Measurements from ENCODE around the gene ARMC5.
"Not testable (repeated sequence)": the region's sequence is repeated elsewhere in the genome, so short reads cannot be mapped to it uniquely, and the experiment has no call there.

ARMC5 gene

DNA sequence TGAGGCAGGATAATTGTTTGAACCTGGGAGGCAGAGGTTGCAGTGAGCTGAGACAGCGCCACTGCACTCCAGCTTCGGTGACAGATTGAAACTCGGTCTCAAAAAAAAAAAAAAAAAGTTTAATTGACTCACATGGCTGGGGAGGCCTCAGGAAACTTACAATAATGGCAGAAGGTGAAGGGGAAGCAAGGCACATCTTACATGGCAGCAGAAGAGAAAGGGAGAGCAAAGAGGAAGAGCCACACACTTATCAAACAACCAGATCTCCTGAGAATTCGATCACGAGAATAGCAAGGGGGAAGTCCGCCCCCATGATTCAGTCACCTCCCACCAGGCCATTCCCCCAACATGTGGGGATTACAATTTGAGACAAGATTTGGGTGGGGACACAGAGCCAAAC is 13.4 kb upstream of the ARMC5 start:
- not testable (repeated sequence) for H3K4me3 Mint-ChIP-seq; H3K9me3 Mint-ChIP-seq; H3K36me3 Mint-ChIP-seq (ENCODE audit: low read depth); H3K27ac Mint-ChIP-seq; H3K27me3 Mint-ChIP-seq (ENCODE audit: low read depth)
- H3K4me1 Mint-ChIP-seq (ENCODE audit: low read depth) = peaks cover 10% of the 10 kb centered on the region

DNA sequence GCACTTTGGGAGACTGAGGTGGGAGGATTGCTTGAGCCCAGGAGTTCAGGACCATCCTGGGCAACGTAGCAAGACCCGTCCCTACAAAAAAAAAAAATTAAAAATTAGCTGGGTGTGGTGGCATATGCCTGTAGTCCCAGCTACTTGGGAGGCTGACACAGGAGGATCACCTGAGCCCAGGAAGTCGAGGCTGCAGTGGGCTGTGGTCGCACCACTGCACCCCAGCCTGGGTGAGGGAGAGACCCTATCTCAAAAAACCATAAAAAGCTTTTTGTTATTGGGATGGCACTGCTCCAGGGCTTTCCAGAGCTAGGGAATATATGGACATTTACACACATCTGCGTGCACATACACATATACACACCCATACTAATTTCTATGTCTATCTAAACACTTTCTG is 8.1 kb upstream of the ARMC5 start:
- H3K36me3 Mint-ChIP-seq (ENCODE audit: low read depth) = peaks cover 7% of the 10 kb centered on the region
- H3K9me3 Mint-ChIP-seq = no peaks in the 10 kb centered on the region
- H3K27me3 Mint-ChIP-seq (ENCODE audit: low read depth) = no peaks in the 10 kb centered on the region
- no peak overlapping the region for H3K27ac Mint-ChIP-seq
- peaks cover 20% of the 10 kb centered on the region for H3K4me1 Mint-ChIP-seq (ENCODE audit: low read depth)
- H3K4me3 Mint-ChIP-seq = no peak overlapping the region

DNA sequence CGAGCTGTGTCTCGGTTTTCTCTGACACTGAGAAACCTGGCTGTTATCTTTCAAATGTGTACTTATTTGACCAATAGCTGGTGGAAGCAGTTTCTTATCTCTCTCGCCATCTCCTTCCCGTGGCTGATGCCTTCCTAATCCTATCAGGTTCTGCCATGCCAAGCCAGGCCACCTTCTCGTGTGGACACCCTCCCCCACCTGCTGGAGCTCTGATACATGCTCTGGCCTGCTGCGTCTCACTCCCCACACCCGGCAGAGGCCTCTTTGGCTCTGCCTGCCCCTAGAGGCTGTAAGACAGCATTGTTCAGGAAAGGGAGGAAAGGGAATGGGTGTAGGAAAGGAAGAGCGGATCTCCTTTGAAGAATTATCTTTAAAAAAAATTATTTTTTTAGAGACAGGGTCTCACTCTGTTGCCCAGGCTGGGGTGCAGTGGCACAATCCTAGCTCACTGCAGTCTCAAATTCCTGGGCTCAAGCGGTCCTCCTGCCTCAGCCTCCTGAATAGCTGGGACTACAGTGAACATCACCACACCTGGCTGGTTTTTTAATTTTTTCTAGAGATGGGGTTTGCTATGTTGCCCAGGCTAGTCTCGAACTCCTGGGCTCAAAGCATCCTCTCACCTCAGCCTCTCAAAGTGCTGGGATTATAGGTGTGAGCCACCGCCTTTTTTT is 7.5 kb upstream of the ARMC5 start:
- Mint-ChIP-seq H3K36me3 (ENCODE audit: low read depth) (peaks cover 9% of the 10 kb centered on the region), H3K27ac (no peak overlapping the region), H3K4me3 (no peak overlapping the region), H3K27me3 (ENCODE audit: low read depth) (no peaks in the 10 kb centered on the region), H3K4me1 (ENCODE audit: low read depth) (peaks cover 24% of the 10 kb centered on the region), H3K9me3 (no peaks in the 10 kb centered on the region)

DNA sequence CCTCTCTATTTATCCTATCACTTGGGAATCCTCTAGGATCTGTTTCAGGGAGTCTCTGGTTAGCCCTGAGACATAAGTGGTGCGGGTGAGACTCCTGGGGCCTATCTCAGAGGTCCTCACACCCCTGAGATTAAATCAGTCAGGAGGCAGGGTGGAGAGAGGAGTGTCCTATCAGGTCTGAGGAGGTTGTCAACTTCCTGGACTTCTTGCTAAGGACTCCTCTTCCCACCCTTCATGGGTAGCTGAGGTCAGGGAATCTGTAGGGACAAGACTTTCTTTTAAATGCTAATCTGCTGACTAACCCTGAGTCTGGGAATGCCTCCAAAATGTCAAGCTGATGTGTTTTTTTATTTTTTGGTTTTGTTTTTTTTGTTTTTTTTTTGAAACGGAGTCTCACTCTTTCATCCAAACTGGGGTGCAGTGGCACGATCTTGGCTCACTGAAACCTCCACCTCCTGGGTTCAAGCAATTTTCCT is 6.6 kb upstream of the ARMC5 start:
- H3K36me3 Mint-ChIP-seq (ENCODE audit: low read depth) = peaks cover 9% of the 10 kb centered on the region
- H3K4me1 Mint-ChIP-seq (ENCODE audit: low read depth) = peaks cover 28% of the 10 kb centered on the region
- H3K27me3 Mint-ChIP-seq (ENCODE audit: low read depth) = no peaks in the 10 kb centered on the region
- no peaks in the 10 kb centered on the region for H3K9me3 Mint-ChIP-seq
- no peak overlapping the region for H3K27ac Mint-ChIP-seq
- H3K4me3 Mint-ChIP-seq = no peak overlapping the region

DNA sequence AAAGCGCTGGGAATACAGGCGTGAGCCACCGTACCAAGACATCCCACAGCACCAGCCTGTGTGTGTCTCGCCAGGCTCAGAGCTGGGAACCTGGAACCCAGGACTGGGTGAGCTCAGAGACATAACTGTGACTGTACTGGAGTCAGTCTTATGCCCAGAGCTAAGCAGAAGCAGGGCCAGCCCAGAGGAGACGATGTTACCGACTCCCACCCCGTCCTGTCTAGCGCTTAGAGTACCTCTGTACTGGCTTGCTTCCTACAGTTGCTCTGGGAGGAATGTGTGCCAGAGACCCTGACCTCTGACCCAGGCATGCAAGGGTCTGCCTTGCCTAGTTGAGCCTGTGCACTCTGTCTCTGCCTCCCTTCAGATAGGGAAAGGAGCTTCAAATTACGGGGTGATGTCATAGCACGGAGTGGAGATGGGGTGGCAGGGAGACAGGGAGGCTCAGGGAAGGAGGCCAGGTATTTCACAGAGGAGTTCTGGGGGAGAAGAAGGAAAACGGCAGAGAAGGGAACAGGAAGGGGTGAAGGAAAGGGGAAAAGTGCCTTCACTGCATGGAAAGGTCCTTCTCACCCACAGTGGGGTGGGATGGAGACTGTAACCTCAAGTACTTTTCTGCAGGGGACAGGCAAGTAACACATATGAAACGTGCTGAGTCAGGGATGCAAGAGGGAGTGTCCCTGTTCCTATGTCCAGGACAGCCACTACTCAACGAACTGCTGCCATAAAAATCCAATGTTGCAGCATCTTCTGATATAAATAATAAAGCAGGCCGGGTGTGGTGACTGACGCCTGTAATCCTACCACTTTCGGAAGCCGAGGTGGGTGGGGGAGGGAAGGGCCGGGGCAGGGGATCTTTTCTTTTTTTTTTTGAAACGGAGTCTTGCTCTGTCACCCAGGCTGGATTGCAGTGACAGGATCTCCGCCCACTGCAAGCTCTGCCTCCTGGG is 5.8 kb upstream of the ARMC5 start:
- Mint-ChIP-seq H3K4me3 (no peak overlapping the region), H3K27ac (no peak overlapping the region), H3K9me3 (no peaks in the 10 kb centered on the region), H3K4me1 (ENCODE audit: low read depth) (peaks cover 34% of the 10 kb centered on the region), H3K36me3 (ENCODE audit: low read depth) (peaks cover 9% of the 10 kb centered on the region), H3K27me3 (ENCODE audit: low read depth) (no peaks in the 10 kb centered on the region)

GRCh38 chr16:31455601-31456314 is 3.5 kb upstream of the ARMC5 start:
- Mint-ChIP-seq H3K4me1 (ENCODE audit: low read depth) (peaks cover 40% of the 10 kb centered on the region), H3K27ac (peak overlapping the region; percentile 34), H3K36me3 (ENCODE audit: low read depth) (peaks cover 9% of the 10 kb centered on the region), H3K9me3 (no peaks in the 10 kb centered on the region), H3K27me3 (ENCODE audit: low read depth) (no peaks in the 10 kb centered on the region), H3K4me3 (no peak overlapping the region)

- Mint-ChIP-seq H3K4me1 (ENCODE audit: low read depth) (peaks cover 39% of the 10 kb centered on the region), H3K4me3 (peak overlapping the region; percentile 87), H3K9me3 (no peaks in the 10 kb centered on the region), H3K27ac (no peak overlapping the region), H3K27me3 (ENCODE audit: low read depth) (no peaks in the 10 kb centered on the region), H3K36me3 (ENCODE audit: low read depth) (peaks cover 9% of the 10 kb centered on the region)
Measured at GRCh38 chr16:31456988-31457360, 2.3 kb upstream of the ARMC5 start.

- Mint-ChIP-seq H3K27ac (peak overlapping the region; percentile 96), H3K36me3 (ENCODE audit: low read depth) (peaks cover 13% of the 10 kb centered on the region)
Measured at GRCh38 chr16:31458073-31458843, 1.0 kb upstream of the ARMC5 start.

DNA sequence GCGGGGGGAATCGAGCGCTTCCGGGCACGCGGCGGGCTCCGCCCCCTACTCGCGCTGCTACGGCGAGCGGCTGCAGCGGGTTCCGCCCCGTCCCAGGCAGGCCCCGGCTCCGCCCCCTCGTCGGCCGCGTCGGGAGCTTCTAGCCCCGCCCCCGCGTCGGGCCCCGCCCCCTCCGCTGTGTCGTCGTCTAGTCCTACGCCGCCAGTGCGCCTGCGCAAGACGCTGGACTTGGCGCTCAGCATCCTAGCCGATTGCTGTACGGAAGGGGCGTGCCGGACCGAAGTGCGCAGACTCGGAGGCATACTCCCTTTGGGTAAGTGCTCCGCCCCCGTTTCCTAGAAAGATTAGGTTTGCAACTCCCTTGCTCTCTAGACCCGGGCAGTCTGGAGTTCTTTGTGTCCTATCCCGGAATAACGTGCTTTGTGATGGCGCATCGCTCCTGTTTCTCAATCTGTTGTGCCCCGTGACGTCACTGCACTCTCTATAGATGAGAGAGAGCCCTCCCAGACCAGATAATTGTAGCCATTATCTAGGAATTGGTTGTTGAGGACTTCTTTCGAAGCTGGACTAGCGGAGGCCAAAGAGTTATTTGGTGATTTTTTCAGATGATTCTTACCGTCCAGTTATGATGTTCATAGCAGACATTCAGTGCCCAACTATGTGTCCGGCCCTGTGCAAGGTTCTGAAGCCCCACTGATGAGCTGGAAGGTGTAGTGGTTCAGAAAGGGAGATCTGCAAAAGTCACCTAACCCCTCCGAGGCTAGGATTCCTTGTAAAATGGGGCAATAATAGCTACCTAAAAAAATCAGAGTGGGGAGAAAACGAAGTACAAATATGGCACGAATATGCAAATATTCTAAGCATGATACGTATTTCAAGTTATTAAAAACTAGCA is 633 bp downstream of the ARMC5 start:
- H3K27ac Mint-ChIP-seq = peak overlapping the region; percentile 96
- peak overlapping the region; percentile 87 for H3K4me3 Mint-ChIP-seq
- no peaks in the 10 kb centered on the region for H3K9me3 Mint-ChIP-seq
- peaks cover 17% of the 10 kb centered on the region for H3K36me3 Mint-ChIP-seq (ENCODE audit: low read depth)
- H3K27me3 Mint-ChIP-seq (ENCODE audit: low read depth) = no peaks in the 10 kb centered on the region
- peaks cover 34% of the 10 kb centered on the region for H3K4me1 Mint-ChIP-seq (ENCODE audit: low read depth)

More at GRCh38 chr16:31458073-31458843, 1.0 kb upstream of the ARMC5 start:
- Mint-ChIP-seq H3K9me3 (no peaks in the 10 kb centered on the region), H3K4me1 (ENCODE audit: low read depth) (peaks cover 39% of the 10 kb centered on the region), H3K27me3 (ENCODE audit: low read depth) (no peaks in the 10 kb centered on the region), H3K4me3 (peak overlapping the region; percentile 87)

DNA sequence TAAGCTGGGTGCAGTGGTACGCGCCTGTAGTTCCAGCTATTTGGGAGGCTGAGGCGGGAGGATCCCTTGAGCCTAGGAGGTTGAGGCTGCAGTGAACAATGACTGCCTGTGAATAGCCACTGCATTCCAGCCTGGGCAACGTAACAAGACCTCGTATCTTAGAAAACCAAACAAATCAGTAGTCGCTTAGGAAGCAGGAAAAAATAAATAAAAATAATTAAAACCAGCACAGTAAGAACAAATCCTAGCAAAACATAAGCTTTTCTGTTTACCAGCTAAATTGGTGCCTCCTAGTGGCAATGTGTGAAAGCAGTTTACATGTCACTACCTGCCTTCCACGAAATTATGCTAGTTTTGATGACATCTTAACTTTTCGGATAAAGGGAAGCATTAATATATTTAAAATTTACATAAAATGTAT is 1.3 kb downstream of the ARMC5 start:
- Mint-ChIP-seq H3K27ac (peak overlapping the region; percentile 82), H3K27me3 (ENCODE audit: low read depth) (no peaks in the 10 kb centered on the region), H3K4me1 (ENCODE audit: low read depth) (peaks cover 30% of the 10 kb centered on the region), H3K4me3 (no peak overlapping the region), H3K36me3 (ENCODE audit: low read depth) (peaks cover 17% of the 10 kb centered on the region), H3K9me3 (no peaks in the 10 kb centered on the region)

- Mint-ChIP-seq H3K36me3 (ENCODE audit: low read depth) (peaks cover 16% of the 10 kb centered on the region), H3K27me3 (ENCODE audit: low read depth) (no peaks in the 10 kb centered on the region), H3K4me1 (ENCODE audit: low read depth) (peaks cover 24% of the 10 kb centered on the region), H3K27ac (peak overlapping the region; percentile 66), H3K4me3 (no peak overlapping the region), H3K9me3 (no peaks in the 10 kb centered on the region)
Measured at GRCh38 chr16:31461201-31461920, 2.1 kb downstream of the ARMC5 start.

GRCh38 chr16:31461921-31462804 is 2.9 kb downstream of the ARMC5 start:
- H3K4me1 Mint-ChIP-seq (ENCODE audit: low read depth) = peaks cover 22% of the 10 kb centered on the region

More at GRCh38 chr16:31461921-31462804, 2.9 kb downstream of the ARMC5 start:
- H3K27ac Mint-ChIP-seq = no peak overlapping the region
- no peak overlapping the region for H3K4me3 Mint-ChIP-seq
- H3K9me3 Mint-ChIP-seq = no peaks in the 10 kb centered on the region
- peaks cover 19% of the 10 kb centered on the region for H3K36me3 Mint-ChIP-seq (ENCODE audit: low read depth)
- H3K27me3 Mint-ChIP-seq (ENCODE audit: low read depth) = no peaks in the 10 kb centered on the region

Measured in T-helper 1 cell treated with Interleukin-12 subunit alpha and Interleukin-12 subunit beta and Interleukin-4 antibody, amounts not matched to agents 30 μg/mL and 1 μg/mL, for 36 hours (primary cell).